ENCODE data around the gene ANTXR1.

GRCh38 chr2:69159986-69160385, 147.0 kb downstream of the ANTXR1 start:
- TF ChIP-seq CTCF (IDR thresholded peaks at IDR 0.05 in 2 of 3, conservative IDR thresholded peaks at IDR 0.05 in 1 of 3; ENCODE audit: borderline replicate concordance in 1 of 3, insufficient read depth in 1 of 3, low read depth in 2 of 3, low read length in 2 of 3): no peak; a peak in 2 of 6 replicates
- no peak for TF ChIP-seq POLR2A (IDR thresholded peaks at IDR 0.05; ENCODE audit: borderline replicate concordance, extremely low read depth, insufficient read depth, insufficient read length)
- no peak for TF ChIP-seq EZH2 (IDR thresholded peaks at IDR 0.05)

Data from HCT116 (cell line).